MM.1S (cell line): ENCODE results near the gene ROR2.

Experiments
- CTCF ChIP-seq: fragments of 300-600 bp; sonication (generic); IDR thresholded peaks from 2 replicates; pipeline ENCODE4 v1.5.1; 2016; ENCODE audit warnings: antibody characterized with exemption, low read length, mixed read lengths
- EZH2 ChIP-seq: fragments of 300-600 bp; sonication (generic); optimal IDR thresholded peaks from 2 replicates; pipeline ENCODE3; 2017; ENCODE audit warnings: low read depth, mild to moderate bottlenecking, antibody characterized with exemption, low read length, mixed read lengths
- EZH2phosphoT487 ChIP-seq: fragments of 300-600 bp; sonication (generic); IDR thresholded peaks from 2 replicates; pipeline ENCODE4 v1.6.1; 2018; ENCODE audit warnings: antibody characterized with exemption, low read length

GRCh38 chr9:91953718-91954117 lies 3.7 kb upstream of the ROR2 start:
- TF ChIP-seq CTCF = no peak
- no peak for TF ChIP-seq EZH2
- no peak for TF ChIP-seq EZH2phosphoT487
